PC-9 (cell line): ENCODE measurements around the gene PECR. TPM values are rescaled to one million over a fixed set of nuclear protein-coding genes. Genes with fewer than 3 reads are reported as not detected.

Experiments used
- BruUV-seq: library from RNA; stranded (reverse); fragments of 400-500 nt; replicated peaks from 2 replicates; lab custom pipeline; 2021; lab: Mats Ljungman, UMichigan
- CTCF ChIA-PET: fragments of 300-600 bp; sonication (Branson Sonifier 250); formaldehyde crosslinking; loops from one replicate; lab custom pipeline; 2022; ENCODE audit warnings: antibody characterized with exemption; lab: Charles Lee
- POLR2A ChIA-PET: fragments of 300-600 bp; sonication (Branson Sonifier 250); formaldehyde crosslinking; loops from one replicate; lab custom pipeline; 2022; ENCODE audit warnings: antibody characterized with exemption; ENCODE audit not compliant: unreplicated experiment; lab: Charles Lee
- DNase-seq, 2 experiments: peaks; one replicate each; pipeline versions ENCODE4 v3.0.0 to v3.0.0-alpha.2; 2015 to 2022; ENCODE audit warnings: mixed read lengths in 1 of 2
- H2AFZ ChIP-seq: fragments of 200-600 bp; sonication (generic); 2 replicates; pipeline ENCODE4 v1.8.1; 2017; ENCODE audit warnings: antibody characterized with exemption
- H3F3A ChIP-seq: fragments of 200-600 bp; sonication (generic); 2 replicates; pipeline ENCODE4 v1.8.1; 2017; ENCODE audit warnings: antibody characterized with exemption, mild to moderate bottlenecking, low read depth; ENCODE audit not compliant: insufficient read depth
- H3K27ac ChIP-seq: fragments of 200-600 bp; sonication (generic); 2 replicates; pipeline ENCODE4 v1.6.1; 2016; ENCODE audit warnings: mixed run types
- H3K27me3 ChIP-seq: fragments of 200-600 bp; sonication (generic); 2 replicates; pipeline ENCODE4 v1.6.1; 2016; ENCODE audit warnings: low read depth, mixed run types; ENCODE audit not compliant: insufficient read depth
- H3K36me3 ChIP-seq: fragments of 200-600 bp; sonication (generic); 2 replicates; pipeline ENCODE4 v1.6.1; 2016; ENCODE audit warnings: low read depth, mixed run types
- H3K4me1 ChIP-seq: fragments of 200-600 bp; sonication (generic); replicated peaks from 2 replicates; pipeline ENCODE4 v1.6.1; 2016; ENCODE audit warnings: mixed run types; ENCODE audit not compliant: insufficient read depth
- H3K4me2 ChIP-seq: fragments of 200-600 bp; sonication (generic); 2 replicates; pipeline ENCODE4 v1.6.1; 2017; ENCODE audit warnings: mixed run types
- H3K4me3 ChIP-seq: fragments of 200-600 bp; sonication (generic); 2 replicates; pipeline ENCODE4 v1.6.1; 2016; ENCODE audit warnings: mixed run types
- H3K79me2 ChIP-seq: fragments of 200-600 bp; sonication (generic); 2 replicates; pipeline ENCODE4 v1.6.1; 2017; ENCODE audit warnings: low read depth, mixed run types
- H3K9me2 ChIP-seq: fragments of 200-600 bp; sonication (generic); 2 replicates; pipeline ENCODE4 v1.8.1; 2017; ENCODE audit warnings: mild to moderate bottlenecking; ENCODE audit not compliant: insufficient read depth
- H3K9me3 ChIP-seq: fragments of 200-600 bp; sonication (generic); 2 replicates; pipeline ENCODE4 v1.8.1; 2016; ENCODE audit warnings: low read depth; ENCODE audit not compliant: insufficient read depth
- H4K20me1 ChIP-seq: fragments of 200-600 bp; sonication (generic); 2 replicates; pipeline ENCODE4 v1.8.1; 2017; ENCODE audit not compliant: insufficient read depth
- CTCF ChIP-seq: fragments of 200-600 bp; sonication (generic); conservative IDR thresholded peaks from 2 replicates; pipeline ENCODE4 v1.6.1; 2017; ENCODE audit warnings: mixed run types, antibody characterized with exemption, mild to moderate bottlenecking, moderate library complexity
- EZH2 ChIP-seq: fragments of 200-600 bp; sonication (generic); IDR thresholded peaks from 2 replicates; pipeline ENCODE4 v1.8.0; 2017; ENCODE audit warnings: antibody characterized with exemption, low read depth
- intact Hi-C: fragments of 100-400 bp; cut with micrococcal nuclease; formaldehyde crosslinking; loops from one replicate; pipeline ENCODE4 v1.10.0; 2022; ENCODE audit not compliant: unreplicated experiment
- total RNA-seq: library from RNA; stranded (reverse); gene quantifications from 2 replicates; pipeline ENCODE4 v1.2.3, GENCODE V29; 2021

The PECR gene
- total RNA-seq, 1 experiment from 2014 or later = 10.8 TPM

- BruUV-seq = no TSS peak
- TF ChIP-seq CTCF (no peak), EZH2 (no peak)
- Histone ChIP-seq H3K9me2 (no peaks in the 10 kb centered on the region), H3K9me3 (no peaks in the 10 kb centered on the region), H3K4me3 (no peak overlapping the region), H3F3A (no peaks in the 10 kb centered on the region; the same call in 1 of the 2 replicates), H3K4me2 (no peak overlapping the region), H3K36me3 (no peaks in the 10 kb centered on the region), H2AFZ (no peak overlapping the region), H3K27me3 (no peaks in the 10 kb centered on the region), H3K4me1 (no peaks in the 10 kb centered on the region), H3K79me2 (no peaks in the 10 kb centered on the region), H3K27ac (no peak overlapping the region), H4K20me1 (no peaks in the 10 kb centered on the region)
- CTCF ChIA-PET = interaction anchor here (0.7 to 0.9 kb wide), 2 partner anchors 16 to 26 kb away, joined by 3 read pairs; no protein-coding TSS in a partner anchor
- POLR2A ChIA-PET = no interaction called here
- intact Hi-C loops = loop anchor here (5.0 kb wide), 1 partner anchor 80 kb away; no protein-coding TSS in a partner anchor
- no peak for DNase-seq
These were observed 49.5 kb downstream of the PECR start for GRCh38 chr2:216031960-216032689.

GRCh38 chr2:216030216-216030615 lies 51.4 kb downstream of the PECR start:
- no peaks in the 10 kb centered on the region for H3K9me3 ChIP-seq
- H3F3A ChIP-seq = no peaks in the 10 kb centered on the region; the same call in 1 of the 2 replicates
- no peaks in the 10 kb centered on the region for H4K20me1 ChIP-seq
- ChIA-PET CTCF (no interaction called here), POLR2A (no interaction called here)
- no peak for DNase-seq
- H3K27ac ChIP-seq = no peak overlapping the region
- H3K79me2 ChIP-seq = no peaks in the 10 kb centered on the region
- H3K4me2 ChIP-seq = no peak overlapping the region
- no peak overlapping the region for H3K4me3 ChIP-seq
- BruUV-seq = no TSS peak
- no peaks in the 10 kb centered on the region for H3K4me1 ChIP-seq
- H3K36me3 ChIP-seq = no peaks in the 10 kb centered on the region
- no peaks in the 10 kb centered on the region for H3K27me3 ChIP-seq
- intact Hi-C loops = loop anchor here (5.0 kb wide), 1 partner anchor 82 kb away; no protein-coding TSS in a partner anchor
- no peaks in the 10 kb centered on the region for H3K9me2 ChIP-seq
- no peak overlapping the region for H2AFZ ChIP-seq
- no peak for TF ChIP-seq CTCF
- no peak for TF ChIP-seq EZH2

DNA sequence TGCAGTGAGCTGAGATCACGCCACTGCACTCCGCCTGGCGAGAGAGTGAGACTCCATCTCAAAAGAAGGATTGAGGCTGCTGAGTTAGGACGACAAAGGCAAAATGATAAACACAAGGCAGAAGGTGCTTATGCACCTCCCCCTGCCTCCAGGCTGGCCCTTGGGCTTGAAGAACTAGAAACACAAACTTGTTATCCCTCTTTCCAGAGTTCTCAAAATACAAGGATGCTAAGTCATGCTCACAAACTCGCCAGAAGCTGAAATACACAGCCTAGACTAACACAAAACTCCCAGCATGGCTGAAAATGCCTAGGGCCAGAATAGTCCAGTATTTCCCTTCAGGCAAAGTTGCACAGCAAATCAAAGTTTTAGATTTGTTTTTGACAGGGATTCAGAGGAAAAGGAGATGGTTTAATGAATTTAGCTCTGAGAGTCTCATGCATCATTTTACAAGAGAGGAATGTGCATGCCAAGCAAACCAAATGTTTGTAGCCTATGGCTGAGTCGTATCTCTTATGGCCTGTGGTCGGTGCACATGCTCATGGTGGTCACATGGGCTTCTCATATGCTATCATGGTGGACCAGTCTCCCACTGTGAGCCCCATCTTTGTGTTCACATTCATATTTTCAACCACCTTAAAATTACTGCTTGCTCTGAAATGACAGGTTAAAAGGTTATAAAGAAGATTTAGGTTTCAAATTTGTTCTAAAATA lies 52.0 kb downstream of the PECR start:
- no peak overlapping the region for H2AFZ ChIP-seq
- H3K9me2 ChIP-seq = no peaks in the 10 kb centered on the region
- ChIA-PET POLR2A (no interaction called here), CTCF (no interaction called here)
- H3K27ac ChIP-seq = no peak overlapping the region
- H3K27me3 ChIP-seq = no peaks in the 10 kb centered on the region
- no peak overlapping the region for H3K4me3 ChIP-seq
- TF ChIP-seq EZH2 (no peak), CTCF (no peak)
- H4K20me1 ChIP-seq = no peaks in the 10 kb centered on the region
- DNase-seq = no peak
- H3K4me1 ChIP-seq = no peaks in the 10 kb centered on the region
- no peaks in the 10 kb centered on the region for H3K79me2 ChIP-seq
- intact Hi-C loops = loop anchor here (5.0 kb wide), 1 partner anchor 83 kb away; no protein-coding TSS in a partner anchor
- no peaks in the 10 kb centered on the region for H3K9me3 ChIP-seq
- H3K4me2 ChIP-seq = no peak overlapping the region
- BruUV-seq = no TSS peak
- no peaks in the 10 kb centered on the region; the same call in 1 of the 2 replicates for H3F3A ChIP-seq
- H3K36me3 ChIP-seq = no peaks in the 10 kb centered on the region
